ENCODE measurements around the gene ERBB4.

Gene ERBB4

DNA sequence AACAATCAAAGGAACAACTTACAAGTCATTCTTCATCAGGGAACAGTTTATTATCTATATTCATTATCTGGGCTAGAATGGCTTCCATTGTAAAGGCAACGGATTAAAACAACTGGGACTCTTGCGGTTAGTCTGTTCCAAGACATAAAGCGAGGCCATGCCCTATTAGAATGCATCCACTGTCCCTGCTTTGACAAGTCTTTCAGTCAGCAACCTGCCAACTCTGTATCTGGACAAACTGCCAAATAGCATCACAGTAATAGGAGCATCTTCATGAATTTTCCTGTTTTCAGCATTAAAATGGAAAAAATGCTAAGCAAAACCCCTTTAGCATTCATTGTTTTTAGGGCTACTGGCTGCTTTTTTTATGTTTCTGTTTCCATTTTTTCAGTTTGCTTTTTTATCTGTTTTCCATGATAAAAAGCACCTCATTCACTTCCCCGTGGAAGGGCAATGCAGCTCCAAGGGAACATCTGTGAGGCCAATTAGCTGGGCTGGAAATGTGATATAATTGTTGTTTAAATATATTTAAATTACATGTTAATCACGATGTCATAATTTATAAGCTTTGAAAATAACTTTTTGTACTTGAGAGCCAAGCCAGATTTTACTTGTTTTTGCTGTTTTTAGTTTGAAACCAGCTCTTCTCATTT lies 1147.9 kb downstream of the ERBB4 start:
- DNase-seq (ENCODE audit: low read depth) = no peak
- no peak overlapping the region for H3K4me3 ChIP-seq (ENCODE audit: low read length)
- TF ChIP-seq, protein P1, sequence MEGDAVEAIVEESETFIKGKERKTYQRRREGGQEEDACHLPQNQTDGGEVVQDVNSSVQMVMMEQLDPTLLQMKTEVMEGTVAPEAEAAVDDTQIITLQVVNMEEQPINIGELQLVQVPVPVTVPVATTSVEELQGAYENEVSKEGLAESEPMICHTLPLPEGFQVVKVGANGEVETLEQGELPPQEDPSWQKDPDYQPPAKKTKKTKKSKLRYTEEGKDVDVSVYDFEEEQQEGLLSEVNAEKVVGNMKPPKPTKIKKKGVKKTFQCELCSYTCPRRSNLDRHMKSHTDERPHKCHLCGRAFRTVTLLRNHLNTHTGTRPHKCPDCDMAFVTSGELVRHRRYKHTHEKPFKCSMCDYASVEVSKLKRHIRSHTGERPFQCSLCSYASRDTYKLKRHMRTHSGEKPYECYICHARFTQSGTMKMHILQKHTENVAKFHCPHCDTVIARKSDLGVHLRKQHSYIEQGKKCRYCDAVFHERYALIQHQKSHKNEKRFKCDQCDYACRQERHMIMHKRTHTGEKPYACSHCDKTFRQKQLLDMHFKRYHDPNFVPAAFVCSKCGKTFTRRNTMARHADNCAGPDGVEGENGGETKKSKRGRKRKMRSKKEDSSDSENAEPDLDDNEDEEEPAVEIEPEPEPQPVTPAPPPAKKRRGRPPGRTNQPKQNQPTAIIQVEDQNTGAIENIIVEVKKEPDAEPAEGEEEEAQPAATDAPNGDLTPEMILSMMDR (IDR thresholded peaks at IDR 0.05; ENCODE audit: insufficient read depth, low read depth, low read length, missing control alignments) = no peak

DNA sequence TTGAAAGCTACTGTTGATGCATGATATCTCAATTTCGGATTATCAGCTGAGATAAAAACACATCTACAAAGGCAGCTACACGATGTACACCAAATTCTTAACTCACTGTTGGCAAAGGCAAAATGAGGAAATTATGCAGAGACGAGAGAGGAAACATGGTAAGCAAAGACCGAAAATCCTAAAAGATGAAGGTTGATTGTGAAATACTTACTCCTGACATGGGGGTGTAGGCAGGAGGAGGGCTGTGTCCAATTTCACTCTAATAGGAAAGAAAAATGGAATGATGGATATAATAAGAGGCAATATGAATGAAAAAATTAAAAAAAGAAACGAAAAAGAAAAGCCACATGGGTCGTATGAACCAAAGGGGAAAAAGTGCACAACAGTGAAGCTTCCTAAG lies 1150.9 kb downstream of the ERBB4 start:
- DNase-seq (ENCODE audit: low read depth) = no peak
- H3K4me3 ChIP-seq (ENCODE audit: low read length) = no peak overlapping the region
- TF ChIP-seq, protein P1 (IDR thresholded peaks at IDR 0.05; ENCODE audit: insufficient read depth, low read depth, low read length, missing control alignments) = no peak

DNA sequence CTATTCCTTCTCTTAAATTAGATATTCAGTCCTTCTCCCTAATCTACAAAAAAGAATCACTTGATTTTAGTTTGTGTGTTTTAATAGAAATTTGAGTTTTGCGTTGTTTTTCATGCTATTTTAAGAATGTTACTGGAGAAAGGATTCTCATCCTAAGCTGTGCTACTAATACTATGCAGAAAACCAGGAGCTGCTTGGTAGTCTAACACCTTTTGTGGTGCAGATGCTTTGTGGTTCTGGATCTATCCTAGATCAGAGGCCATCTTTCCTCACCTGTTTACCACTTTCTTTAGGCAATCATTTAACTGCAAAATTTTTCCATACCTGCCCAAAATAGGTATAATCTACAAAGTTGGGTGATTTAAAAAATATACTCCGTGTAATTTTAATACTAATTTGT lies 1158.6 kb downstream of the ERBB4 start:
- H3K4me3 ChIP-seq (ENCODE audit: low read length) = no peak overlapping the region
- TF ChIP-seq, protein P1 (IDR thresholded peaks at IDR 0.05; ENCODE audit: insufficient read depth, low read depth, low read length, missing control alignments) = no peak
- no peak for DNase-seq (ENCODE audit: low read depth)

DNA sequence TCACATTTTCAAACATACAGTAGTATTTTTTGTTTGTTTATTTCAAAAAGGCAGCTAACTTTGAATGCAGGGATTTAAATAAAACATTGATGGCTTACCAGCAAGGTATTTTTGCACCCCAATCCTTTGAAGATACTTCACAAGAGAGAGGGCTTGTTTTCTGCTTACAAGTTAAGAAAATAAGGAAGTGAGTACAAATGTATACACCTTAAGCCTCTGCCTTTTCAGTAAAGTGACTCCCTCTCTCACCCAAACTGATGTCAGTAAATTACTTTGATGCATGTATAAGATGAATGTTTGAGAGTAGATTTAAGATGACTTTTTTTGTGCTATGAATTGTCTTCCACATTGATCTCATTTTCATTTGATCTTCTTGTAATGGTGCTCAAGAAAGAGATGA lies 1162.2 kb downstream of the ERBB4 start:
- no peak for DNase-seq (ENCODE audit: low read depth)
- TF ChIP-seq, protein P1 (IDR thresholded peaks at IDR 0.05; ENCODE audit: insufficient read depth, low read depth, low read length, missing control alignments) = no peak

DNA sequence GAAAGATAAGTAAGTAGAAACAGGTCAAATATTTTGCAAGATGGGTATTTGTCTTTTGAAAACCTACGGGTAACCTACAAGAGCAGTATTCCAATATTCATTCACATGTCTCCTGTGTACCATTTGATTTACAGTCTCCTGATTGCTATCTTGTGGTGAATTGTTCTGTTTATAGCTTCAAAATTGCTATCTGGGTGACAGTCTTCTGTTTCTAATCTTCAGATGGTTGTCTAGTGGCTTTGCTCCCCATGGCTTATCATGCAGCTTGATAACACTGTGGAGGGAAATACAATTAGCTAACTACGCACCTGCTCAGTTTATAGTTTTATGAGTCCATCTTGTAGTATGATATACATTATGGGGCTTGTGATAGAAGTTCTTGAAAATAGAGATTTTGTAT lies 1165.4 kb downstream of the ERBB4 start:
- no peak overlapping the region for H3K4me3 ChIP-seq (ENCODE audit: low read length)
- TF ChIP-seq, protein P1 (IDR thresholded peaks at IDR 0.05; ENCODE audit: insufficient read depth, low read depth, low read length, missing control alignments) = no peak
- no peak for DNase-seq (ENCODE audit: low read depth)

More for the DNA sequence above, 1162.2 kb downstream of the ERBB4 start:
- H3K4me3 ChIP-seq (ENCODE audit: low read length) = no peak overlapping the region

DNA sequence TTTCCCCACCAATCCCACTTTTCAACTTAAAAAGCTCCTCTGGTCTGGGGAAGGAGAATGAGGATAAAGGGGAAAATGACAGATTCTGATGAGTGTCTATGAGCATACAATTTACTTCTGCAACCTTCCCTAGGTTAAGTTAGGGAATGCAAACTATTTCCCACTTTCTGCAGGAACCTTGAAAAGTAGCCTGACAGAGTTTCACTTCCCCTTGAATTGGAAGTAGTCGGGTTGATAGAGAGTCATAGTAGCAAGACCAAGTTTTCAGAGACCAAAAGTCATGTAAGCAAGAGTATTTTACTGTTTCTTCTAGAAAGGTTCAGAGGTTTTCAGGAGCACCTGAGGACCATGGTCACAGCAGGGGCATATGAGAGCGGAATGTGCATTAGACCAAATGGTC lies 1167.1 kb downstream of the ERBB4 start:
- TF ChIP-seq, protein P1 (IDR thresholded peaks at IDR 0.05; ENCODE audit: insufficient read depth, low read depth, low read length, missing control alignments) = no peak
- no peak for DNase-seq (ENCODE audit: low read depth)
- no peak overlapping the region for H3K4me3 ChIP-seq (ENCODE audit: low read length)

DNA sequence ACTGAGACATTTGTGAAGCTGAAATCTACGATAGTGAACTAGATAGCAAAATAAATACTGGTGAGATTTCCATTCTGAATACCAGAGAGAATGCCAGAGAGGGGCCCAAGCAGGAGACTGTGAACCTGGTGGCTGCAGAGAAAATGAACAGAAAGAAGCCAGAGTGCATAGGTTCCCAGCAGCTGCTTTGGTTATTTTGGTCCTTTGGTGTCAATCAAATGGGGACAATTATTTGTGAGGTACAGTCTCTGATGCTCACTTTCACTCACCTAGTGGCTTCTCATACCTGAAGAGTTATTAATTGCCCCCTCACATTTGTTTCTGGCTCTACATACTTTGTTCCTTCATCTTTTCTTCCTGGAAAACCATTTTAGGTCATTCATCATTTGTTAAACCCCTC lies 1170.1 kb downstream of the ERBB4 start:
- TF ChIP-seq, protein P1 (IDR thresholded peaks at IDR 0.05; ENCODE audit: insufficient read depth, low read depth, low read length, missing control alignments) = no peak
- H3K4me3 ChIP-seq (ENCODE audit: low read length) = no peak overlapping the region
- no peak for DNase-seq (ENCODE audit: low read depth)

Measured in epithelial cell of esophagus (primary cell).